ENCODE data around the gene UTP14C. TPM values are rescaled to one million over a fixed set of nuclear protein-coding genes. Genes with fewer than 3 reads are reported as not detected.

The UTP14C gene
- total RNA-seq, 1 experiment from 2014 or later, result 11.2 TPM

GRCh38 chr13:52006523-52007245, 17.8 kb upstream of the UTP14C start:
- ChIA-PET POLR2A (no interaction called here), CTCF (no interaction called here)
- ATAC-seq (no peak), DNase-seq (ENCODE audit: low read depth, low spot score) (no peak)
- BruUV-seq (replicated peaks), result no TSS peak
- TF ChIP-seq TCF7L2 (IDR thresholded peaks at IDR 0.05; ENCODE audit: low read depth, low read length) (no peak), POLR2AphosphoS5 (IDR thresholded peaks at IDR 0.05; ENCODE audit: low read depth, low read length) (no peak), SIN3A (IDR thresholded peaks at IDR 0.05; ENCODE audit: borderline replicate concordance, insufficient read depth, low read depth, low read length) (no peak)
- TF ChIP-seq, protein P1, sequence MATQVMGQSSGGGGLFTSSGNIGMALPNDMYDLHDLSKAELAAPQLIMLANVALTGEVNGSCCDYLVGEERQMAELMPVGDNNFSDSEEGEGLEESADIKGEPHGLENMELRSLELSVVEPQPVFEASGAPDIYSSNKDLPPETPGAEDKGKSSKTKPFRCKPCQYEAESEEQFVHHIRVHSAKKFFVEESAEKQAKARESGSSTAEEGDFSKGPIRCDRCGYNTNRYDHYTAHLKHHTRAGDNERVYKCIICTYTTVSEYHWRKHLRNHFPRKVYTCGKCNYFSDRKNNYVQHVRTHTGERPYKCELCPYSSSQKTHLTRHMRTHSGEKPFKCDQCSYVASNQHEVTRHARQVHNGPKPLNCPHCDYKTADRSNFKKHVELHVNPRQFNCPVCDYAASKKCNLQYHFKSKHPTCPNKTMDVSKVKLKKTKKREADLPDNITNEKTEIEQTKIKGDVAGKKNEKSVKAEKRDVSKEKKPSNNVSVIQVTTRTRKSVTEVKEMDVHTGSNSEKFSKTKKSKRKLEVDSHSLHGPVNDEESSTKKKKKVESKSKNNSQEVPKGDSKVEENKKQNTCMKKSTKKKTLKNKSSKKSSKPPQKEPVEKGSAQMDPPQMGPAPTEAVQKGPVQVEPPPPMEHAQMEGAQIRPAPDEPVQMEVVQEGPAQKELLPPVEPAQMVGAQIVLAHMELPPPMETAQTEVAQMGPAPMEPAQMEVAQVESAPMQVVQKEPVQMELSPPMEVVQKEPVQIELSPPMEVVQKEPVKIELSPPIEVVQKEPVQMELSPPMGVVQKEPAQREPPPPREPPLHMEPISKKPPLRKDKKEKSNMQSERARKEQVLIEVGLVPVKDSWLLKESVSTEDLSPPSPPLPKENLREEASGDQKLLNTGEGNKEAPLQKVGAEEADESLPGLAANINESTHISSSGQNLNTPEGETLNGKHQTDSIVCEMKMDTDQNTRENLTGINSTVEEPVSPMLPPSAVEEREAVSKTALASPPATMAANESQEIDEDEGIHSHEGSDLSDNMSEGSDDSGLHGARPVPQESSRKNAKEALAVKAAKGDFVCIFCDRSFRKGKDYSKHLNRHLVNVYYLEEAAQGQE (IDR thresholded peaks at IDR 0.05; ENCODE audit: insufficient read depth in 1 of 2, low read depth in 2 of 2, low read length in 1 of 2), result no peak
- TF ChIP-seq, protein P2, sequence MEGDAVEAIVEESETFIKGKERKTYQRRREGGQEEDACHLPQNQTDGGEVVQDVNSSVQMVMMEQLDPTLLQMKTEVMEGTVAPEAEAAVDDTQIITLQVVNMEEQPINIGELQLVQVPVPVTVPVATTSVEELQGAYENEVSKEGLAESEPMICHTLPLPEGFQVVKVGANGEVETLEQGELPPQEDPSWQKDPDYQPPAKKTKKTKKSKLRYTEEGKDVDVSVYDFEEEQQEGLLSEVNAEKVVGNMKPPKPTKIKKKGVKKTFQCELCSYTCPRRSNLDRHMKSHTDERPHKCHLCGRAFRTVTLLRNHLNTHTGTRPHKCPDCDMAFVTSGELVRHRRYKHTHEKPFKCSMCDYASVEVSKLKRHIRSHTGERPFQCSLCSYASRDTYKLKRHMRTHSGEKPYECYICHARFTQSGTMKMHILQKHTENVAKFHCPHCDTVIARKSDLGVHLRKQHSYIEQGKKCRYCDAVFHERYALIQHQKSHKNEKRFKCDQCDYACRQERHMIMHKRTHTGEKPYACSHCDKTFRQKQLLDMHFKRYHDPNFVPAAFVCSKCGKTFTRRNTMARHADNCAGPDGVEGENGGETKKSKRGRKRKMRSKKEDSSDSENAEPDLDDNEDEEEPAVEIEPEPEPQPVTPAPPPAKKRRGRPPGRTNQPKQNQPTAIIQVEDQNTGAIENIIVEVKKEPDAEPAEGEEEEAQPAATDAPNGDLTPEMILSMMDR (IDR thresholded peaks at IDR 0.05), result no peak
- intact Hi-C loops (cut with micrococcal nuclease; ENCODE audit: unreplicated experiment), result loop anchor here (10.0 kb wide), 1 partner anchor 188 kb away; no protein-coding TSS in a partner anchor
- H3K27ac ChIP-seq (ENCODE audit: low read length), result no peak overlapping the region
- H3K36me3 ChIP-seq (ENCODE audit: control insufficient read depth, insufficient read depth, low read length), result no peaks in the 10 kb centered on the region
- no peaks in the 10 kb centered on the region for H3K27me3 ChIP-seq (ENCODE audit: control insufficient read depth, insufficient read depth, low read length)
- no peaks in the 10 kb centered on the region for H3K9me3 ChIP-seq (ENCODE audit: control insufficient read depth, insufficient read depth, low read depth, low read length)
- H3K4me3 ChIP-seq (ENCODE audit: low read depth in 2 of 2, low read length in 2 of 2), result no peak overlapping the region
- 0 out of 2 replicates have a peak, but pooled peaks cover 3% of the 10 kb centered on the region for H3K4me1 ChIP-seq (ENCODE audit: control insufficient read depth, insufficient read depth, low read length)
- in situ Hi-C loops (cut with HindIII; ENCODE audit: low pct_unique_long_range_greater_than_20kb, low sequenced_read_pairs), result no loop called here

- Histone ChIP-seq H3K4me1 (ENCODE audit: control insufficient read depth, insufficient read depth, low read length) (peaks cover 8% of the 10 kb centered on the region), H3K27ac (ENCODE audit: low read length) (peak overlapping the region; percentile 6; the same call in 1 of the 2 replicates), H3K27me3 (ENCODE audit: control insufficient read depth, insufficient read depth, low read length) (no peaks in the 10 kb centered on the region), H3K9me3 (ENCODE audit: control insufficient read depth, insufficient read depth, low read depth, low read length) (no peaks in the 10 kb centered on the region), H3K4me3 (ENCODE audit: low read depth in 2 of 2, low read length in 2 of 2) (peak overlapping the region in 1 of 2 experiments; percentile 98; a peak in 2 of 4 replicates), H3K36me3 (ENCODE audit: control insufficient read depth, insufficient read depth, low read length) (peaks cover 6% of the 10 kb centered on the region; the same call in 1 of the 2 replicates)
- TF ChIP-seq POLR2AphosphoS5 (IDR thresholded peaks at IDR 0.05; ENCODE audit: low read depth, low read length), result no peak
- TF ChIP-seq, protein P1 (IDR thresholded peaks at IDR 0.05; ENCODE audit: insufficient read depth in 1 of 2, low read depth in 2 of 2, low read length in 1 of 2), result no peak
- no peak for TF ChIP-seq TCF7L2 (IDR thresholded peaks at IDR 0.05; ENCODE audit: low read depth, low read length)
- ATAC-seq (no peak), DNase-seq (ENCODE audit: low read depth, low spot score) (no peak)
- BruUV-seq (replicated peaks), result no TSS peak
- in situ Hi-C loops (cut with HindIII; ENCODE audit: low pct_unique_long_range_greater_than_20kb, low sequenced_read_pairs) (no loop called here), intact Hi-C loops (cut with micrococcal nuclease; ENCODE audit: unreplicated experiment) (loop anchor here (10.0 kb wide), 1 partner anchor 185 kb away; no protein-coding TSS in a partner anchor)
- ChIA-PET POLR2A (no interaction called here), CTCF (no interaction called here)
Measured at GRCh38 chr13:52009946-52010345, 14.5 kb upstream of the UTP14C start.

All from Panc1 (cell line).